Measurements from ENCODE around the gene GATAD2A.
A peak's percentile ranks its signal among the peaks of the same experiment; 100 is the strongest.

GATAD2A gene

GRCh38 chr19:19458110-19458816, 52.8 kb downstream of the GATAD2A start:
- DNase-seq: no peak
- H3K36me3 Mint-ChIP-seq (ENCODE audit: low read depth): peaks cover 48% of the 10 kb centered on the region
- H3K27ac Mint-ChIP-seq: peak overlapping the region; percentile 99
- H3K27me3 Mint-ChIP-seq: no peaks in the 10 kb centered on the region
- peaks cover 76% of the 10 kb centered on the region for H3K4me1 Mint-ChIP-seq (ENCODE audit: low read depth)
- H3K4me3 Mint-ChIP-seq: peak overlapping the region; percentile 85
- H3K9me3 Mint-ChIP-seq: no peaks in the 10 kb centered on the region

- peaks cover 81% of the 10 kb centered on the region for H3K4me1 Mint-ChIP-seq (ENCODE audit: low read depth)
- H3K4me3 Mint-ChIP-seq: peak overlapping the region; percentile 85
- H3K9me3 Mint-ChIP-seq: no peaks in the 10 kb centered on the region
- H3K27me3 Mint-ChIP-seq: no peaks in the 10 kb centered on the region
- H3K27ac Mint-ChIP-seq: peak overlapping the region; percentile 99
- DNase-seq: no peak
- peaks cover 51% of the 10 kb centered on the region for H3K36me3 Mint-ChIP-seq (ENCODE audit: low read depth)
Observed at GRCh38 chr19:19459073-19459472, 53.6 kb downstream of the GATAD2A start.

DNA sequence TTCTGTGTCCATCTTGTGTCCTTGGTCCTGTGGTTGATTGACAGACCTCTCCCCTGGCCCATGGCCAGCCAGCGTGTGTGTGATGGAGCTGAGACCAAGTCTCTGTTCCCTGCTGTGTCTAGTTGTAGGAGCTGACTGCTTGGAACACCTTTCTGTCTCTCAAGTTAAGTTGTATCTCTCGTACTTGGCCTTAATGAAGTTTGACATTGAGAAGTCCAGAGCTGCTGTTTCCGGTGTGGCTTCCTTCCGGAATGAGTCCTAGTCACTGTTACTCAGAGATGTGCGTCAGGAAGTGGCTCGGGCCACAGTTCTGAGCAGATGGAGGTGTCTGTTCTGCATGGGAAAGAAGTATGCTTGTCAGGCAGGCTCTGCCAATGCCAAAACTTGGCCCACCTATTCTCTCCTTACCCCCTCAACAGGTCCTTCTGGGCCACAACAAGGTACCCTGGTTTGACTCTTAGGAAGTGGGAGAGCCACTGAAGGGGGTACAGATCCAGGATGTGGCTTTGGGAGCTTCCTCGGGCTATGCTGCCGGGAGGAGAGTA, 54.3 kb downstream of the GATAD2A start:
- DNase-seq: peak; percentile 71
- peak overlapping the region; percentile 99 for H3K27ac Mint-ChIP-seq
- H3K27me3 Mint-ChIP-seq: no peaks in the 10 kb centered on the region
- peaks cover 86% of the 10 kb centered on the region for H3K4me1 Mint-ChIP-seq (ENCODE audit: low read depth)
- H3K4me3 Mint-ChIP-seq: peak overlapping the region; percentile 85
- H3K36me3 Mint-ChIP-seq (ENCODE audit: low read depth): peaks cover 57% of the 10 kb centered on the region
- no peaks in the 10 kb centered on the region for H3K9me3 Mint-ChIP-seq

DNA sequence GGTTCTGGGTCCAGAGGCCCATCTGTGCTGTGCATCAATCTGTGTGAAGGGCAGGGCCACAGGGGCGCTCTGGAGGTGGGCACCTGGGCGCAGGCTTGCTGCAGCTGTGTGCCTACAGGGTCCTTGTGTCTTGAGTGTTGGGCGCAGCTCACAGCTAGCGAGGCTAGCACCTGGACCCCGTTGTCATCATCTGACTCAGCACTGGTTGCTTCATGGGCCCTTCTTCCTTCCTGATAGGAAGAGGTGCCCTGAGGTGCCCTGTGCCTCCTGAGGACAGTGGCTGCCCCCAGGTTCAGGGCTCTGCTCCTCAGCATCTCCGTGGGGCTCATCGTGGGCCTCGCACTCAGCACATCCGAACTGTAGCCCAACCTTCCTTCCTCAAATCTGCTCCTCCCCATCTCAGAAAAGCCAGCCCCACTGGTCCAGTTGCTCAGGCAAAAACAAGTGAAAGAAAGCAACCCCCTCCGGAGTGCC, 54.8 kb downstream of the GATAD2A start:
- no peaks in the 10 kb centered on the region for H3K27me3 Mint-ChIP-seq
- H3K27ac Mint-ChIP-seq: peak overlapping the region; percentile 99
- H3K36me3 Mint-ChIP-seq (ENCODE audit: low read depth): peaks cover 60% of the 10 kb centered on the region
- H3K9me3 Mint-ChIP-seq: no peaks in the 10 kb centered on the region
- peak; percentile 67 for DNase-seq
- H3K4me3 Mint-ChIP-seq: peak overlapping the region; percentile 85
- peaks cover 89% of the 10 kb centered on the region for H3K4me1 Mint-ChIP-seq (ENCODE audit: low read depth)

GRCh38 chr19:19460761-19461265, 55.3 kb downstream of the GATAD2A start:
- H3K4me1 Mint-ChIP-seq (ENCODE audit: low read depth): peaks cover 90% of the 10 kb centered on the region
- no peaks in the 10 kb centered on the region for H3K27me3 Mint-ChIP-seq
- H3K9me3 Mint-ChIP-seq: no peaks in the 10 kb centered on the region
- peak overlapping the region; percentile 85 for H3K4me3 Mint-ChIP-seq
- peak overlapping the region; percentile 99 for H3K27ac Mint-ChIP-seq
- H3K36me3 Mint-ChIP-seq (ENCODE audit: low read depth): peaks cover 66% of the 10 kb centered on the region
- peak; percentile 77 for DNase-seq

DNA sequence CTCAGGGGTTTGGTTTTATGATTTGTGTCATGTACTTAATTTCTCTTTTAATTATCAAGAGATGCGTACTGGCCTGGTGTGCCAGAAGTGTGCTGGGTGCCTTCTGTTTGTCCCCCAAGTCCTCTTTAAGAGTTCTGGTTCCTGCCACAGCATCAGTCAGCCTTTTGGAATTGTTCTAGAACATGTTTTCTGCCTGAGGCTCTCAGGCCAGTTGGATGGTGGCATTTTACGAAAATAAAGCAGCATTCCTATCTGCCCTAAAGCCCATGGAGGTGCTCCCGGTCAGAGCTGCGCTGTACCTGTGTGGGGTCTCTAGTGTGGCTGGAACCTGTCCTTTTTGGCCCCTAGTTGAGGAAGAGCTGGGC, 55.8 kb downstream of the GATAD2A start:
- no peak for DNase-seq
- H3K4me3 Mint-ChIP-seq: peak overlapping the region; percentile 85
- no peaks in the 10 kb centered on the region for H3K27me3 Mint-ChIP-seq
- H3K4me1 Mint-ChIP-seq (ENCODE audit: low read depth): peaks cover 92% of the 10 kb centered on the region
- peak overlapping the region; percentile 99 for H3K27ac Mint-ChIP-seq
- H3K9me3 Mint-ChIP-seq: no peaks in the 10 kb centered on the region
- H3K36me3 Mint-ChIP-seq (ENCODE audit: low read depth): peaks cover 68% of the 10 kb centered on the region

DNA sequence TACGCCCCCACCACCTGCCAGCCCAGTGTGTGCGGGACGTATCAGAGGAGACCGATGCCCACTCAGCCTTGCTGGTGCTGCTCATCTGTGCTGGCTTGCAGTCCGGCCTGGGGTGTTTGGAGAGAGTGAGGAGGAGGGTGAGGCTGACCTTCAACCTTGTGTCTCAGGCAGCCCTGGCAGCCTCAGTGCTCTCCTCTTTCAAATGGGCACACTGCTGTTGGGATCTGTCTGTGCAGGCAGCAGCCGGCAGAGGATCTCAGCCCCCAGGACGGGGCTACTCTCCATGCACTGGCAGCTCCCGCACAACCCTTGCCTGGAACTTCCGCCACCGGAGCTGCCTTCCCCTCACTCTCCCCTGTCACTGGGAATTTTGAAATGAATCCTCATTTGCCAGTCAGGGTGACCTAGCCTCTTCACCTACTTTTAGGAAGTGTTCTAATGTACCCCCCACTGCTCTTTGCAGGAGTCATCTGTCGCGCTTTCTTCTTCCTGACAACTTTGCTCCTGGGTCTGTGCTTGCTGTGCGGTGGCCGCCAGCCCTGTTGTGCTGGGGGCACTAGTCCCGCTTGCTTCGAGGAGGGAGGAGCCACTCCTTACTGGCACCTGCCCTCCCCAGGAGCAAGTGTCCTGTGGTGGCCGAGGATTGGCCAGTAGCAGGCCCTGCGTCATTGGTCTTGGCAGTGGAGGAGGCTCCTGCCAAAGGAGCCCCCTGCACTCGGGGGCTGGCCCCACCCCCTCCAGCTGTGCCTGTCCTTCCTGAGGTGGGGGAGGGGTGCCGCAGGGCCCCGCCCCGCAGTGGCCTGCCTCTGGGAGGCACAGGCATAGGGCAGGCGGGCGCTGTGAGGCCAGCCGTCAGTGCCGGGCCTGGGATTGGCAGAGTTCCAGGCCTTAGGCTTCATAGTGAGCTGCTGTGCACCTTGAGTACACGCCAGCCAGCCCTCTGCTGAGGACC, 56.5 kb downstream of the GATAD2A start:
- peak overlapping the region; percentile 85 for H3K4me3 Mint-ChIP-seq
- H3K27me3 Mint-ChIP-seq: no peaks in the 10 kb centered on the region
- peaks cover 68% of the 10 kb centered on the region for H3K36me3 Mint-ChIP-seq (ENCODE audit: low read depth)
- peaks cover 4% of the 10 kb centered on the region for H3K9me3 Mint-ChIP-seq
- H3K4me1 Mint-ChIP-seq (ENCODE audit: low read depth): peaks cover 89% of the 10 kb centered on the region
- DNase-seq: no peak
- peak overlapping the region; percentile 99 for H3K27ac Mint-ChIP-seq

- Mint-ChIP-seq H3K36me3 (ENCODE audit: low read depth) (peaks cover 69% of the 10 kb centered on the region), H3K27me3 (no peaks in the 10 kb centered on the region), H3K4me1 (ENCODE audit: low read depth) (peaks cover 83% of the 10 kb centered on the region), H3K4me3 (no peak overlapping the region), H3K9me3 (peaks cover 17% of the 10 kb centered on the region), H3K27ac (peak overlapping the region; percentile 91)
- no peak for DNase-seq
Observed at GRCh38 chr19:19463348-19464117, 58.1 kb downstream of the GATAD2A start.

DNA sequence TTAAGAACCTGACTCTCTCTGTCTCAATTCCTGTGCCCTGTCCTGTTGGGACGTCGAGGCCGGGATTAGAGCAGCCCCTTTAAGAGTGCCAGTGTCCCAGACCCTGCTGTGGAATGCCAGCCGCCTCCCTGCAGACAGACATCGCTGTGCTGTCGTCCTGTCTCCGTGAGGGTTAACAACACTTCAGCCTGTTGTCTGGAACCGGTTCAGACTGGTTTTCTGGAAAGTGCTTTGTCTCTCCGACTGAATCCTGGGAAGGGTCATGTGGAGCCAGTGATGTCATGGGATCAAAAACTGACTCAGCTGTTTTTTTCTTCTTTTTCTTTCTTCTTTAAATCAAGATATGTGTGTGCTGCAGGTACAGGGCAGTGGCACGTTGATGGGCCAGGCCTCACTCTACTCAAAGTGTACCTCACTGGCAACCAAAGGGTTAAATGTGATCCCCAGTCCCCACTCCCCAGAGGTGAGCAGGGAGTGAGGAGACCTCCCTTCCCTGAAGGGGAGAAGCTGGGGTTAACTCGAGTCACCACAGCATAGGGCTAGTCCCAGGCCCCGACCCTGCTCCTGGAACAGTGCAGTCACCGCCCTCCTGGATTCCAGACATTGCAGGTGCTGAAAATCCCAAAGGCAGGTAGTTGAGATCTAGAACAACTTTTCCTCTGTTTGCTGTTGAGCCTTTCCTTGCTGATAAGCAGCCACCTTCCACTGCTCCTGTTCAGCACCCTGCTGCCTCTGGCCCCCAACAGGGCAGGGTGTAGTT, 59.0 kb downstream of the GATAD2A start:
- Mint-ChIP-seq H3K9me3 (peaks cover 20% of the 10 kb centered on the region), H3K27ac (peak overlapping the region; percentile 91), H3K4me3 (no peak overlapping the region), H3K27me3 (no peaks in the 10 kb centered on the region), H3K4me1 (ENCODE audit: low read depth) (peaks cover 76% of the 10 kb centered on the region), H3K36me3 (ENCODE audit: low read depth) (peaks cover 74% of the 10 kb centered on the region)
- no peak for DNase-seq

- Mint-ChIP-seq H3K27ac (peak overlapping the region; percentile 91), H3K36me3 (ENCODE audit: low read depth) (peaks cover 78% of the 10 kb centered on the region), H3K27me3 (no peaks in the 10 kb centered on the region), H3K9me3 (peaks cover 20% of the 10 kb centered on the region), H3K4me1 (ENCODE audit: low read depth) (peaks cover 70% of the 10 kb centered on the region), H3K4me3 (no peak overlapping the region)
- DNase-seq: no peak
Observed at GRCh38 chr19:19465436-19466070, 60.1 kb downstream of the GATAD2A start.

DNA sequence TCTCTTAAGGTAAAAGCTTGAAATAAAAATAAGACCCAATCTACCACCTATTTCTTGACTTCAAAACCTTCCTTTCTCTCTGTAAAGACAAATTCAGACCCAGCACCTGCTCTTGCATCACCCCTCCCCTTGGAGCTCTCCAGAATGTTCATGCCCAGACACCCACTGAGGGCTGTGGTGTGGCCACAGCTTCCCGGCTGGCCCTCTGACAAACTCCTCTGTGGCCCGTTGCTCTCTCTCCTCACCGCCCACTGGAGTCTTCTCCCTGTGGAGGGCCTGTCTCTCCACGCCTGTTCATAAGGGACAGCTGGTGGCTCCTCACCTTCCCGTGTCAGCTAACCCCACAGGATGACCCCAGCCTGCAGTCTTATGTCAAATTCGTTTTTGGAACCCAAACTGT, 60.7 kb downstream of the GATAD2A start:
- no peak overlapping the region for H3K4me3 Mint-ChIP-seq
- peaks cover 70% of the 10 kb centered on the region for H3K4me1 Mint-ChIP-seq (ENCODE audit: low read depth)
- H3K36me3 Mint-ChIP-seq (ENCODE audit: low read depth): peaks cover 80% of the 10 kb centered on the region
- no peaks in the 10 kb centered on the region for H3K27me3 Mint-ChIP-seq
- peak overlapping the region; percentile 47 for H3K27ac Mint-ChIP-seq
- peaks cover 20% of the 10 kb centered on the region for H3K9me3 Mint-ChIP-seq
- DNase-seq: no peak

DNA sequence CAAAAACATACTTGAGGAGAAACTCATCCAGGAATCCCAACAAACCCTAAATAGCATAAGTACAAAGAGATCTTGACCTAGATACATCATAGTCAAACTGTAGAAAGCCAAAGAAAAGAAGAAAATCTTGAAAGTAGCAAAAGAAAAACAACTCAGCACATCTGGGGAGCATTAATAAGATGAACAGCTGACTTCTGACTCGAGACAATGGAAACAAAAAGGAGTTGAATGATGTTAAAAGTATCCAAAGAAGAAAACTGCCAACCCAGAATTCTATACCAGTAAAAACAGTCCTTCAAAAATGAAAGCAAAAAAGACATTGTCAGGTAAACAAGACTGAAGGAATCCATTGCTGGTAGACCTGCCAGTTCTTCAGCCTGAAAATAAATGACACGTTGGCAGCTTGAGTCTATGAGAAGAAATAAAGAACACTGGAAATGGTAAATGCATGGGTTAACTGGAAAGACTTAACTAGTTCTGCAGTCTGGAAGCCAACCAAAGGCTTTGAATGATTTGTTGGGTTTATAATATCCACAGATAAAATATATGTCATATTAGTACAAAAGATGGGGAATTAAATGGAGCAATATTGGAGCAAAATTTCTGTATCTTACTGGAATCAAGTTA, 63.1 kb downstream of the GATAD2A start:
- Mint-ChIP-seq H3K4me1 (ENCODE audit: low read depth) (peaks cover 68% of the 10 kb centered on the region), H3K36me3 (ENCODE audit: low read depth) (peaks cover 90% of the 10 kb centered on the region), H3K9me3 (peaks cover 20% of the 10 kb centered on the region), H3K4me3 (no peak overlapping the region), H3K27ac (peak overlapping the region; percentile 6), H3K27me3 (no peaks in the 10 kb centered on the region)
- no peak for DNase-seq

DNA sequence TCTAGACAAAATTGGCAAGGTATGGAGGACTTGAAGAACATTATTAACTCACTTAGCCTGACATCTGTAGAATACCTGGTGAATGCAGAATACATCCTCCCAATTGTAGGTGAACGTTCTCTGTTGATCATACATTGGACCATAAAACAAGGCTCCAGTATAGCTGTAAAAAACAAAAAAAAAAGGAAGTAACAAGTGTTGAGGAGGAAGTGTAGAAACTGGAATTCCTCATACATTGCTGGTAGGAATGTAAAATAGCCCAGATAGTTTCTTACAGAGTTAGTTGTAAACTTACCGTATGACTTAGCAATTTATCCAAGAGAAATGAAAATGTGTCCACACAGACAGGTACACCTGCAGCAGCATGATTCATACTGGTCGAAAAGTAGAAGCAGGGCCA, 65.1 kb downstream of the GATAD2A start:
- H3K36me3 Mint-ChIP-seq (ENCODE audit: low read depth): peaks cover 89% of the 10 kb centered on the region
- H3K27me3 Mint-ChIP-seq: no peaks in the 10 kb centered on the region
- peaks cover 70% of the 10 kb centered on the region for H3K4me1 Mint-ChIP-seq (ENCODE audit: low read depth)
- peaks cover 20% of the 10 kb centered on the region for H3K9me3 Mint-ChIP-seq
- H3K27ac Mint-ChIP-seq: peak overlapping the region; percentile 74
- H3K4me3 Mint-ChIP-seq: no peak overlapping the region
- no peak for DNase-seq

All from activated T-cell treated with anti-CD3 and anti-CD28 coated beads, Interleukin-2, amount 50 U/mL, for 24 hours (primary cell).